Measurements from ENCODE around the gene CBLB.

CBLB gene

DNA sequence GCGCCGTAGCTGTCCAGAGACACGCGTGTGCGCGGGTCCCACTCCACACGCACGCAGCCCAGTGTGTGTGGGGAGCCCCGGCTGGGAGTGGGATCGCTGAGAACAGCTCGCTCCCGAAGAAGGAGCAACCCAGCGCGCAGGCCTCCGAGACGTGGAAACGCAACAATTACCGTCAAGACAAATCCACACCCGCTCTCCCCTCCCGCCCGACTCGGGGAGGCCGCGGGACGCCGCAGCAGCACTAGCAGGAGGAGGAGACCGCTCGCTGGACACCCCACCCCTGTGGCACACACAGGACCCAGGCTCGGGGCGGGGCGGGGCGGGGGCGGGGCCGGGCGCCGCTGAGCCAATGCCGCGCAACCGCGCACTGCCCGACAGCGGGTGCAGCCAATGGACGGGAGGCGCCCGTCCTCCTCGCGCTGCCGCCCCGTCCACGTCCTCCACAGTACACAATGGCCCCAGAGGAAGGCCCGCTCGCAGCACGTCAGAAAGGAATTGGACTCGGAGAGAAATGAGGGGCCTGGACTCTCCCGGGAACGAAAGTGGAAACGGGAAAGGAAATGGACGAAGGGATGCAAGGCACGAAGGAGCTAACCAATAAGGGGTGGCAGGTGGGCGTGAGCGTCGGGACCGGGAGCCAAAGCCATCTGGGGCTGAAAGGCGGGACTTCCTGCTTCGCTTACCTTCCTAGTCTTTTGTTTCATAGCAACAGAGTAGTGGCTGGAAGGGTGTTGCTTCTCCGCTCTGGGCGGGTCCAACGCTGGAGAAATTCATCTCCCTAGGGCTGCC, at the start of gene CBLB:
Gene CBLB (minus strand): TSS at position 271 of the 789 bp plus-strand sequence. CDS start 1,435 bp downstream, outside the sequence.
- peak; percentile 57 to 62 for DNase-seq (ENCODE audit: low read depth in 2 of 2)

DNA sequence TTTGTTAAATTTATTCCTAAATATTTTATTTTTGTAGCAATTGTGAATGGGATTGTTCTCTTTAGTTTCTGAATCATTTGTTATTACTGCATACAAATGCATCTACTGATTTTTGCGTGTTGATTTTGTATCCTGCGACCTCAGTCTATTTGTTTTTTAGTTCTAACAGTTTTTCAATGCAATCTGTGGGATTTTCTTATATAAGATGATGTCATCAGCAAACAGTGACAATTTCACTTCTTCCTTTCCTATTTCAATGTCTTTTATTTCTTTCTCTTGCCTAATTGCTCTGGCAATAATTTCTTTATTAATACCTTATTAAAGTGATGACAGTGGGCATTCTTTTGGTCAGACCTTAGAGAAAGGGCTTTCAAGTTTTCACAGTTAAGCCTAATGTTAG, 48.0 kb upstream of the CBLB start:
- DNase-seq (ENCODE audit: low read depth in 2 of 2): no peak

DNA sequence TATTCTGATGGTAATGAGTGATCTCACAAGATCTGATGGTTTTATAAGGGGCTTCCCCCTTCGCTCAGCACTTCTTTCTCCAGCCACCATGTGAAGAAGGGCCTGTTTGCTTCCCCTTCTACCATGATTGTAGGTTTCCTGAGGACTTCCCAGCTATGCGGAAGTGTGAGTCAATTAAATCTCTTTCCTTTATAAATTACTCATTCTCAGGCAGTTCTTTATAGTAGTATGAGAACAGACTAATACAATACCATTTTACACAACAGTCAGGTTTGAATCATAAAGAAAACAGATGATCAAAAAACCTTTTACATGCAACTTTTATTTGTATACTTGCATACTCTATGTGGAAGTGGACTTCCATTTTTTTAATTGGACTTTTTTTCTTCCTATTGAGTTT, 46.7 kb upstream of the CBLB start:
- no peak for DNase-seq (ENCODE audit: low read depth in 2 of 2)

DNA sequence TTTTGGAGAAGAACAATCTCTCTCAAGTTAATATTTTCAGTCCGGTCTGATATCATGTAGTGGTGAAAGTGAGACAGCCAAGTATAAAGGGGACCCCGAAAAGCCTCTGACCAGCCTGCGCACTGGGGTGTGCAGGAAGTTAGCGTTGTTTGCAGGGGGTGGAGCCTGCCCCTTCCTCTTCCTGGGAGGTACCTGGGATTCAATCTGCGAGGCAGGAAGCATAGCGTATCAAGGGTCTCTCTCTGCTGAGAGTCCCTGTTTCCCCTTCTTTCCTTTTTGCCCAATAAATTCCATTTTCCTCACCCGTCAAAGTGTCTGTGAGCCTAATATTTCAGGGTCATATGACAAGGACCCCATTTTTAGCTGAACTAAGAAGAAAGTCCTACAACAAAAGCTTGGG, 44.8 kb upstream of the CBLB start:
- no peak for DNase-seq (ENCODE audit: low read depth in 2 of 2)

DNA sequence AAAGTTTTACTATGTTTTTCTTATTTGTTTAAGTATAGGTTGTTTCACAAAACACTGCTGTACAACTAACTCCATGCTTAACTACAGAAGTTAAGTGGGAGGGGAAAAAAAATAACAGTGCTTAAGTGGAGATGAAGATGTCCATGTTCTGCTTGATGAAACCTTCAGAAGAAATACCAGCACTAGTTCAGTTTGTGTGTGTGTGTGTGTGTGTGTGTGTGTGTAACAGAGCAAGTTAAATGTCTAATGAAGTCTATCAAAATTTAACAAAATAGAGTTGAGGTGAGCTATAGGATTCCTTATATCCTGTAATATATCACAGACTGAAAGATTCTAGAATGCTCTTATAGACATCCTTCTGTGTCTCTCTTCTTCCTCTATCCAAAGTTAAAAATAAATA, 44.1 kb upstream of the CBLB start:
- no peak for DNase-seq (ENCODE audit: low read depth in 2 of 2)

DNA sequence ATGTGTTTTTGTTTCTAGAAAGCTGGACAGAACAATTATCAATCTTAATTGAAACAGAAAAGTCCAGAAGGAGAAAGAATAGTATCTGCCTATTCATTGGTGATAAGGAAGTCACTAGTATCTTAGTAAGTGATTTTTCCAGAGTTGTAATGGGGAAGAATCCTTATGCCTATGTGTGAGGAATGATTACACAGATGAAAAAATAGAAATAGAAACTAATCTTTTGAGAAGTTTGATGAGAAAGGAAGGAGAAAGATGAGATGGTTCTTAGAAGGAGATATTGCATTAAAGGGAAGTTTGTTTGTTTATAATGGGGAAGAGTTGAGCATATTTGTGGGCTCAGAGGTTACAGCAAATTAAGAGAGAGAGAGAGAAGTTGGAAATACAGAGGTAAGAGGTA, 42.7 kb upstream of the CBLB start:
- no peak for DNase-seq (ENCODE audit: low read depth in 2 of 2)

DNA sequence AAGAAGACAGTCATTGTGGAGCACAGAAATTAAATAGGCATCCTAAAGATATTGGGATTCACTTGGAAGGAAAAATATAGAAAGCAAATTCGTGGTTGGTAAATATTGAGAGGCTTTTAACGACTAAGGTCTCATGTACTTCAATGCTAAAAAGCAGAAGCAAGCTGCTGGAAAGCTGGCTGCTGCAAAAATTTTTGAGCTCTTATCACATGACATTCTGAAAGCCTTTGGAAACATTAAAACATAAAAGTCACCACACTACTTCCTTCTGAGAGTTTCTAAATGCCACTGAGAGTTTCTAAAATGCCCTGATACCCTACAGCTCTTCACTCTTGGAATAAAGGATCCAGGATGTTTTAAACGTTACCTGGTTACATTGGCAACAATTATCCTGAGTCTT, 39.0 kb upstream of the CBLB start:
- DNase-seq (ENCODE audit: low read depth in 2 of 2): no peak

DNA sequence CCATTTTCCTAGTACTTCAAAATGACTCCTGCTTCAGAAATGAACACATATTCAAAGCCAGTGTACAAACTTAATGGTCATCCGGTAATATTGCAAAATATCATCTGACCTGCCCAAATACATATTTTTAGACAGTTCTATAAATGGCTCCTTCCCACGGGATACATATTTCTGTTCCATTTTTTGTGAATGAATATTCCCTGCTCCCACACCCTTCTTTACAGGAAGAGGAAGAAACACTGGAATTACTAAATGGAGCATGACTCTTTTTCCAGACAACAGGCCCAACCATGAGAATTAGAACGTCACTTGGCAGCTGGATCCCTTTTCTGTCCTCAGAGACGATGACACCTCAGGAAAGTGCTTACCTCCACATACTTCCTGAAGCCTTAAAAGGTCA, 38.0 kb upstream of the CBLB start:
- no peak for DNase-seq (ENCODE audit: low read depth in 2 of 2)

DNA sequence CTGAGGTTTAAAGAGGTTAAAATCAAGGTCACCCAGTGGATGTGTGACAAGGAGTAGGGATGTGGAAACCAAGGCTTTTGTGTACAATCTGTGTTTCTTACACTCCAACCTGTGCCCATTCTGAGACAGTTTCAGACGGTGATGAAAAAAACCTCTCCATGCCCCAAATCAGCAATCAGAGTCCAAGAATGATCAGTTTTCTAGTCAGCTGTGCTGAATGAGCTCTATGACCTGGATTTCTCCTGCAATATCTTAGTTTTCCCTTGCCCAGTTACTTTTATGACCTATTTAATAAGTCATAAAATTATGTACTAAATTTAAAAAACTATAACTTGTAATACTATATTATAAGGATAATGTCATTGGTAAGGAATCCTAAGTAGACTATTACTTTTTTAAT, 37.5 kb upstream of the CBLB start:
- DNase-seq (ENCODE audit: low read depth in 2 of 2): no peak

DNA sequence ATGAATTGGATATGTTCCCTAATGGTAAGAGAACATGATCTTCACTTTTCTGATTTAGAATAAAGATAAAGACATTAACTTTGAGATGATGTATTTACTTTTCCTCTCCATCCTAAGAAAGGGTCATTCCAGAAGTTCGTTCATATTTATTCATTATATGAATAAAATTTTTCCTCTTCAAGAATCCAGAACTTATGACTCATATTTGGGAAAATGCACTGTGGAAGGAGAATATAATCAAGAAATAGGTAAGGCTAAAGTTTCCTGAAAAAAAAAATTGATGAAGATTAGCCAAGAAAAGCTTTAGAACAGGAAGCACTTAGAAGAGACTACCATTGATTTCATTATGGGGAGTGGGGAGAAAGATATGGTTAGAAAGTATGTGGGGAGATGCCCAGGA, 36.5 kb upstream of the CBLB start:
- DNase-seq (ENCODE audit: low read depth in 2 of 2): no peak

DNA sequence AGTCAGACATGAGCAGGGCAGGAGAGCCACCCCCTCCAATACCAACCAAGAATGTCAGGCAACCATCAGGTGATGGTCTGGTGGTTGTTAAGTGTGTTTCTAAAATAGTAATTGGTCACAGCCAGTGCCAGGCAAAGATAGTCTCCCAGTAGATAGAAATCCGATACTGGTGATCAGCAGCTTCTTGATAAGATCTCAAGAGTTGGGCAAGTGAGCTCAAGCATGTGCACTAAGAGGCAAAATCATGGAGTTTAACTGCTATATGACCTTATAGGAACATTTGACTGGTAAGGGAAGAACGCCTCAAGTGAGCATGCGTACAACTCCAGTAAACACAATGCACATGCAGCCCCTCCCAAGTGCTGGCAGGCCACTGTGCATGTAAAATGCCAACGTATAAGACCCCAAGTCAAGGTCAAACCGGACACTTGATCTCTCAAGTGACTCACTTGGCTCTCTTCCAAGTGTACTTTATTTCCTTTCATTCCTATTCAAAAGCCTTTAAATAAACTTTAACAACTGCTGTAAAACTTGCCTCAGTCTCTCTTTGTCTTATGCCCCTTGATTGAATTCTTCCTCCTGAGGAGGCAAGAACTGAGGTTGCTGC, 36.0 kb upstream of the CBLB start:
- DNase-seq (ENCODE audit: low read depth in 2 of 2): no peak

DNA sequence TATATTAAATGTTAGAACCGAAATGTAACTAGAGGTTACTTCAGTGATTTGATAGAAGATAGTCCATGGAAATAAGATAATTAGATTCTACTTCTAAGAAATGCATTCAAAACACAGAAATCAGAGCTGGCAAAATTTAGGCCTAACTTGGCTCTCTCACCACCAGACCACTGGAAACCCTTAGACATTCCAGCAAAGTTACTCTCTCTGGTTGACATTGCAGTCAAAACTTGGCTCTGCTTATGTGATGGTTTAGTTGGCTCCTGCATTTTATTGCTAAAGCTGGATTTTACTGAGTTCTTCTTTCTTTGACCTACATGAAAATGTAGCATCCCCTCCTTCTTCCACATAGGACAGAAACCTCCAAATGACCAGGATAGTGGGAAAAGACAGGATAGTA, 35.4 kb upstream of the CBLB start:
- DNase-seq (ENCODE audit: low read depth in 2 of 2): no peak

DNA sequence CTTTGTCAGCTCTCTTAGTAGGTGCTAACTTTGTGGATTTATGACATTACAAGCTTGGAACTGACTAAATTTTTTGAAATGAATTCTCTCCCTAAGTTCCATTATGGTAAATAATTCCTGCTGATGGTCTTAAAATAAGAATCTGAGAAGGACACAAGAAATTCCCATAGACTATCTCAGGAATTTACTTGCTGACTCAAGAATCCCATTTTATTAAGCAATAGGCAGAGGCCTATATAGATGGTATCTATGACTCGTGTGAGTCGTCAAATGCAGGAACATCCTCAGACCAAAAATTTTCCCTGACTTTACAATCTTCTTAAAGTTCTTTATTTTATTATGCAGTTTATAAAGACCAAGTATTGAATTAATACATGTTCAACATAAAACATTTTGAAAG, 30.7 kb upstream of the CBLB start:
- DNase-seq (ENCODE audit: low read depth in 2 of 2): no peak

DNA sequence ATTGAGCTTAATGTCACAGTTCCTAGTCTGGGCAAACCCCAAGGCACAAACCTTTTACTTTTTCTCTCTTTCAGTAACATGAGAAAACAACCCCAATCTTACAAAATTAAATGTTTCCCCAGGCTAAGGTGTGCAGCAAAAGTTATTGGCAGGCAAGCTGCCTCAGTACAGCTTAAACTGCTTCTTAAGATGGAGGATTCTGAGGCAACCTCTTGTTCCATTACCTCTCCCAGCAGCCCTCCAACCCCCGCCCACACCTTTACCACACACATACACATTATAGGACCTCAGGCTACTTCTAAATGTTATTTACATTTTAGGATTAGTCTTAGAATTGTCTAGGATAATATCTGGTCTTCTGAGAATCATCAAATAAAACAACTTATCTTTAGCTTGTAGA, 22.3 kb upstream of the CBLB start:
- no peak for DNase-seq (ENCODE audit: low read depth in 2 of 2)

DNA sequence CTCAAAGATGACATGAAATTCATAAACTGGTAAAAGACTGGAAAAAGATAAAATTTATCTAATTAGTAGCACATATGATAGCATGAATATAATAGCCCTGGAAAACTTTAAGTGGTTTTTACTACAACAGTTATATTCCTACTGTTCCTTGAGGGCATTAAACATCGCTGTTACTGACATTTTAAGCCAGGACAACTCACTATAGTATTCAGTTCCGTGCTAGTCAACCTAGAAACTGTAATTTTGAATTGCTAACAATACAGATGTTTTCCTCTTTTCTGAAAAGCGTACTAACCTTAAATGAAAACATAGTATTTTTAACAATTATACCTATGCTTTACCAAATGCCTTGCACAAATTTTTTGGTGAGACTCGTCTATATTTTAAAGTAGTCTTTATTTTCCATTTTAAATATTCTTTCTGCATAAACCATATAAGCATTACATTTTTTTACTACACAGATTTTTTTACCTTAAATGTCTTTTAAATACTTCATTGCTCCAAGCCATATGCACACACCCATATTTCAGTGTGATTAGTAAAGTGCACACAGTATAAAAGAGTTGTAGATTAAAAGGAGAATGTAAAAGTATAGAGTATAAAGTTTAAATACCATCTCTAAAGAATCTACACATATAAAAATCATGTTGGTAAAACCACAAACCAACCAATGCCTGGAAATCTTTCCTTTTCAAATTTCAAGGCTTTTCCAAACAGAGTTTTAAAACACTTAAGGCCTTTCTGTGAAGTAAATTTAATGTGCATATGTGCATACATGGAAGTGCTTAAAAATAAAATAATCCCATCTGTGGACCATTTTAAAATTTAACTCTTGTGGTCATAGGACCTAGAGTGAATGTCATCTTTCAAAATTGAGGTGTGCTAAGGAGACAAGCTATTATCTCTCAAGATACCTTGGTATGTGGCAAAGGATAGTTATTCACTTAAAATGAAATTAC, 20.1 kb upstream of the CBLB start:
- no peak for DNase-seq (ENCODE audit: low read depth in 2 of 2)

DNA sequence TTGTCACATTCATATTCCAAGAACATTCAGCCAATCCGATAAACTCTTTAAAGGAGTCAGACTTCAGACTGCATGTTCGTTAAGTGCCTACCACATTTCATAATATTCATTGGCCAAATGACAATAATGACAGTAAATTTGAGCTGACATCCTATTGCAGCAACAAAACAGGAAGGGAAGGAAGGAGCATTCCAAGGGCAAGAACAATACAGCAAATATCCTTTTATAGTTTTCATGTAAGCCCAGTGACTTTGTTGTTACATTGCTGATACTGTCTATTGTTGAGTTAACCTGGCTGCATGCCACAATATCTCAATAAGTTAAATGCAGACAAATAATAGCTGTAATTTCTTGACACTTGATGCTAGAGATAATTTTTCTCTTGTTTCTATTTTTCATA, 16.4 kb upstream of the CBLB start:
- no peak for DNase-seq (ENCODE audit: low read depth in 2 of 2)

DNA sequence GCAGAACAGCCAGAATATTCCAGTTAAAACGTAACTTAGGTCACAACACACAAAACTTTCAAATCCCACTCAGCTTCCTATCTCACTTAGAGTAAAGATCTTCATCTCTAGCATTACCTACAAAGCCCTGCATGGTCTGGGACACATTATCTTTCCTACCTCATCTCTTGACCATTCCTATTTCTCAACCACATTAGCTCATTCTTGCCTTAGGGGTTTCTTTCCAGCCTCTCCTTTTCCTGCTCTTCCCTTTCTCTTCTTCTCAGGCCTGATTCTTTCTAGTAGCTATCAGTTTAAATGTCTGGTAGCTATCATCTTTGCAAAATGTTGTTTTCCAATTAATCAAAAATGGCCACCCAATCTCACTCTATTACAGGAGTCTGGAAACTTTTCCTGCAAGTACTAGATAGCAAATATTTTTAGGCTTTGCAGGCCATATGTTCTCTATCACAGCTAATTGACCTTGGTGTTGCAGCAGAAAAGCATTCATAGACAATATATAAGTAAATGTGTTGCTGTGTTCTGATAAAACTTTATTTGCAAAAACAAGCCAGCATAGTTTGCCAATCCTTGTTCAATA, 15.1 kb upstream of the CBLB start:
- DNase-seq (ENCODE audit: low read depth in 2 of 2): no peak

DNA sequence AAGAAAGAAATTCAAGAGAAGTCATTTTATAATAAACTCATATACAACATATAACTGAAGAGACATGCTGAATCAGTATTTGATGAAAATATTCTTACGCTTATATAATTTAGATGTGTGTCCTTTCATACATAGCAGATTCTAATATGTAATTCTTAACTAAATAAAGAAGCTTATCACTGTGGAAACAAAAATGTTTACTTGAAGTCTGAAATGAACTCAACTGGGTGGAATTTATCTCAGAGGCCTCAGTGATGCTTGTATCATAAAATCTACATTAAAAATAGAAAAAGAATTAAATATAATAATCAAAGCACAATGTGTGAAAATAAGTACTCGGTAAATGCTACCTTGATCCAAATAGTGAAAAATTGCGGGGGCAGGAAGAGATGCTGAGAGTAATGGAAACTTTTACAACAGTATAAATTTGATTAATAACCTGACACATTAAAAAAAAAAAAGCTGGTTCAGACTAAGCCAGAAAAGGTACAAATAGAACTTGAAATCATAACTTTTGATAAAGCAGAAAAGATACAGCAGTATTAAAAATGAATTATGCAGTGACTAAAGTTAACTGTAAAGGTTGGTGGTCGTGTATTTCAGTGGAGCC, 12.0 kb upstream of the CBLB start:
- DNase-seq (ENCODE audit: low read depth in 2 of 2): no peak

DNA sequence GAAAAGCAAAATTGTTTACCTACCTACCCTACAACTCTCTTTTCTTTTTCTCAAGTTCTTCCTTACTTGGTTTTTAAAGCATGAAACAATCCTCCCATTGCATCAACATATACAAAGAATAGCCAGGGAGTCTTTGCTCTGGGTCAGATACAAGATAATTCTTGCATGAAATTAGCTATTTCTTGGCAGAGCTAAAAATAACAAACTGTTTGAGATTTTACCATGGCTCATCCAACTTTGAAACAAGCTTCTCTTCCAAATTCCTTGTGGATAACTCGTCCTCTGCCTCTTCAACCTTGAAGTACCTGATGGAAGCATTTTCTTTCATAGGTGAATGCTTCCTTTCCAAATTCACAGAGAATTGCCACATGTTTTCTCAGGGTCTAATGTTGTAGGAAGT, 9.2 kb upstream of the CBLB start:
- no peak for DNase-seq (ENCODE audit: low read depth in 2 of 2)

DNA sequence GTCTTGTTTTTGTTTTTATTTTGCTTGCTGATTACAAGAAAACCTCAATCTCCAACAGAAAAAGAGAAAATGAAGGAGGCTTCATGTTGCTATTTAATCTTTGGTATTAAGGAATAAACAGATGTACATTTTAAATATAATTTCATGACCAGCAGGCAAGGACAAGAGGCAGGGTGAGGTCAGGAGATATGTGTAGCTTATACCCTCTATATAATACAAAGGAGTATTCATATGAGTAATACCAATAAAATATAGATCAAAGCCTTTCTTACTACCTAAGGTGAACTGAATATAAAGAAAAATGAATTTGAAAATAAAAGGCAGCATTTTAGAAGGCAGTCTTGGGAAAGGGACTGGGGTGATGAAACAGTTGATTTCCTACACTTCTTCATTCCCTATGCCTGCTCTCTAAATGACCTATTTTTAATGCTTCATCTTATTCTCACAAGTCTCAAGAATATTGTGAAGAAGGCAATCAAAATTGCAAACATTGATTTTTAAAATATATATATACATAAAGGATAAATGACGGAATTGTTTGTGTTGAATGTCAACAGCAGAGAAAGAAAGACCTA, 8.6 kb upstream of the CBLB start:
- no peak for DNase-seq (ENCODE audit: low read depth in 2 of 2)

DNA sequence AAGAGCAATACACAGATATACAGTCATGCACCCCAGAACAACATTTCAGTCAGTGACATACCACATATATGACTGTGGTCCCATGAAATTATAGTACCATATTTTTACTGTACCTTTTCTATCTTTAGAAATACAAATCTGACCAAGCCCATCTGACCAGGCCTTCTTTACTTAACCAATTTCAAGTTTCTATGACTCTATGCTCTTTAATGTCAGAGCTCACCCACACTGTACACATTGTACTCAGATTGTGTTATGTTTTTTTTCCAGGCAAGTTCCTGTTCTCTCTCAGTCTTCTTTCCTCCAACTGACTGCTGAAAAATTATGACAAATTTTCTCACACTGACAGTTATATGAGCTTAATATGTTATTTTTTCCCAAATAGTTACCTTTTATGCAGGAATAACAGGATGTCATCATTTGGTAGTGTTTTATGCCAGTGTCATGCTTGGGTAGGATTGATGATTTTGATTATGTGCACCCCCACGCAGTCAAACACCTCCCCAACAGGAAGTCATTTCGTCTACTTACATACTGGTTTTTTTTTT, 8.0 kb upstream of the CBLB start:
- DNase-seq (ENCODE audit: low read depth in 2 of 2): no peak
